HFFc6 (cell line): ENCODE data around the gene KCNAB3. TPM values are rescaled to one million over a fixed set of nuclear protein-coding genes. Genes with fewer than 3 reads are reported as not detected.
"Not testable (repeated sequence)": the region's sequence is repeated elsewhere in the genome, so short reads cannot be mapped to it uniquely, and the experiment has no call there.

Experiments
- DNase-seq: peaks from one replicate; pipeline ENCODE4 v3.0.0-alpha.2; 2018
- H3K27ac Mint-ChIP-seq: 2 replicates; pipeline ENCODE4 v1.8.0; 2020; ENCODE audit warnings: mild to moderate bottlenecking, mixed read lengths
- H3K27me3 Mint-ChIP-seq: 2 replicates; pipeline ENCODE4 v1.8.0; 2021; ENCODE audit warnings: mild to moderate bottlenecking, moderate library complexity, mixed read lengths; ENCODE audit not compliant: insufficient read depth
- H3K36me3 Mint-ChIP-seq: 2 replicates; pipeline ENCODE4 v1.8.0; 2021; ENCODE audit warnings: low read depth, mixed read lengths
- H3K4me1 Mint-ChIP-seq: 2 replicates; pipeline ENCODE4 v1.8.0; 2020; ENCODE audit warnings: low read depth, mixed read lengths
- H3K4me3 Mint-ChIP-seq: 2 replicates; pipeline ENCODE4 v1.8.0; 2020; ENCODE audit warnings: mild to moderate bottlenecking, moderate library complexity, mixed read lengths
- H3K9me3 Mint-ChIP-seq: 2 replicates; pipeline ENCODE4 v1.8.0; 2020; ENCODE audit warnings: mild to moderate bottlenecking, mixed read lengths
- CTCF ChIP-seq: fragments of 200-600 bp; sonication (generic); IDR thresholded peaks from 2 replicates; pipeline ENCODE4 v1.5.0; 2021; ENCODE audit warnings: antibody characterized with exemption, mild to moderate bottlenecking
- total RNA-seq, 6 experiments: library from RNA; stranded (reverse); fragmentation: NEBNext Ultra II Directional; extraction: Animal tissue kit (Norgen Biotek cat#: 25700); gene quantifications; 2 replicates in 1 of 6; 3 replicates in 5 of 6; pipeline ENCODE4 v1.2.3, GENCODE V29; 2021

KCNAB3 gene
- total RNA-seq, 6 experiments from 2014 or later: 1.5 to 3.0 (median 2.3) TPM

GRCh38 chr17:7956228-7956965, 26.7 kb upstream of the KCNAB3 start:
- H3K4me3 Mint-ChIP-seq: no peak overlapping the region
- no peak for TF ChIP-seq CTCF
- no peak for DNase-seq
- H3K27ac Mint-ChIP-seq: no peak overlapping the region
- no peaks in the 10 kb centered on the region for H3K4me1 Mint-ChIP-seq
- no peaks in the 10 kb centered on the region for H3K9me3 Mint-ChIP-seq
- H3K36me3 Mint-ChIP-seq: no peaks in the 10 kb centered on the region
- peaks cover 2% of the 10 kb centered on the region; the same call in 1 of the 2 replicates for H3K27me3 Mint-ChIP-seq

- no peak for DNase-seq
- Mint-ChIP-seq H3K9me3 (no peaks in the 10 kb centered on the region), H3K27me3 (peaks cover 2% of the 10 kb centered on the region; the same call in 1 of the 2 replicates), H3K27ac (no peak overlapping the region), H3K4me1 (no peaks in the 10 kb centered on the region), H3K36me3 (no peaks in the 10 kb centered on the region), H3K4me3 (no peak overlapping the region)
- no peak for TF ChIP-seq CTCF
These were observed 26.0 kb upstream of the KCNAB3 start for GRCh38 chr17:7955414-7956227.

GRCh38 chr17:7953266-7953665, 23.6 kb upstream of the KCNAB3 start:
- not testable (repeated sequence) for H3K27me3 Mint-ChIP-seq, DNase-seq, H3K4me3 Mint-ChIP-seq

GRCh38 chr17:7951143-7951792, 21.6 kb upstream of the KCNAB3 start:
- no peak for DNase-seq
- Mint-ChIP-seq H3K27me3 (peaks cover 1% of the 10 kb centered on the region; the same call in 1 of the 2 replicates), H3K4me1 (no peaks in the 10 kb centered on the region), H3K9me3 (no peaks in the 10 kb centered on the region), H3K27ac (no peak overlapping the region), H3K36me3 (peaks cover 26% of the 10 kb centered on the region), H3K4me3 (no peak overlapping the region)
- TF ChIP-seq CTCF: no peak

More at GRCh38 chr17:7953266-7953665, 23.6 kb upstream of the KCNAB3 start:
- H3K4me1 Mint-ChIP-seq, H3K27ac Mint-ChIP-seq, H3K9me3 Mint-ChIP-seq: not testable (repeated sequence)
- peaks cover 21% of the 10 kb centered on the region for H3K36me3 Mint-ChIP-seq

- no peak for DNase-seq
- H3K27me3 Mint-ChIP-seq: peaks cover 1% of the 10 kb centered on the region; the same call in 1 of the 2 replicates
- no peak for TF ChIP-seq CTCF
- no peaks in the 10 kb centered on the region for H3K9me3 Mint-ChIP-seq
- H3K27ac Mint-ChIP-seq: no peak overlapping the region
- H3K36me3 Mint-ChIP-seq: peaks cover 31% of the 10 kb centered on the region
- H3K4me3 Mint-ChIP-seq: no peak overlapping the region
- H3K4me1 Mint-ChIP-seq: no peaks in the 10 kb centered on the region
These were observed 20.9 kb upstream of the KCNAB3 start for GRCh38 chr17:7950578-7950977.
